HG03439 (cell line): ENCODE results near the gene PDE7B.

Source experiments
- ATAC-seq: cut with Tn5 transposase; IDR thresholded peaks from one replicate; pipeline ENCODE4 v1.9.1; 2021; ENCODE audit warnings: mild to moderate bottlenecking, moderate library complexity; ENCODE audit not compliant: unreplicated experiment

The PDE7B gene

DNA sequence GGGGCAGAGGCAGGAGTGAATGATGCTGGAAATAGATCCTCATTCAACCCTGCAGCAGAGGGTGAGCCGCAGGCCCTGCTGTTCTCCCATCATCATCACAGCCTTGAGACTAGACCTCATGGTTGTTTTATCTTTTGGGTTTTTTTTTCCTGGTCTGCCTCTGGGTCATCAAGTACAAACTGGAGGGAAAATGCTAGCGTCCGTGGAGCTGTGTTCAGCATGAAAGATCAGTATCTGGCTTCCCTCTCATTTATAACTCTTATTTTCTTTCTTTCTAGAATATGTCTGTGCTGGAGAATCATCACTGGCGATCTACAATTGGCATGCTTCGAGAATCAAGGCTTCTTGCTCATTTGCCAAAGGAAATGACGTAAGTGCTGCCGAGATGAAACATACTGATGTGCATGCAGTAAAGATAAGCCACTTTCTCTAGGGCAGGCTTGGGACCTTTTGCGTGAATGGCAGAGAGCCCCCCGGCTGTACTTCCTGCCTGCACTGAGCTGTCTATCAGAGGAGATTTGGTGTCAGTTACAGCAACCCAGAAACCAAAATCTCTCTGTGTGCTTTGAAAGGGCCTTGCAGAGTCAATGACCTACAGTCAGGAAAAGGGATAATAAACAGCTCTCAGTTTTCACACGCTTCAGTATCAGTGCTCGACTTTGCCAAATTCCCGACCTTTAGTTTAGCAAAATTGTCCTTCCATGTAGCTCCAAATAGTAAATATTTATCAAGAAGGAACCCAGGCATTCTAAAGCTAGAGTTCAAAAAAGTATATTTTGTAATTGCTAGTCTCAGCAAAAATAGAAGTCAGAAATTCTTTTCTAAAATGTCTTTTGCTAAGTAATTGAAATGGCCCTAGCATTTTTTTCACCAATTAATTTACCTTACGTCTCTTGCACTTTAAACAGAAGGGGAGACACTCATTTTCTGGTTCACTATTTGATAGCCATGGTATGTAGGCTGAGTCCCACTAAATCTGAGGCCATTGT is 322.3 kb downstream of the PDE7B start:
- no peak for ATAC-seq

DNA sequence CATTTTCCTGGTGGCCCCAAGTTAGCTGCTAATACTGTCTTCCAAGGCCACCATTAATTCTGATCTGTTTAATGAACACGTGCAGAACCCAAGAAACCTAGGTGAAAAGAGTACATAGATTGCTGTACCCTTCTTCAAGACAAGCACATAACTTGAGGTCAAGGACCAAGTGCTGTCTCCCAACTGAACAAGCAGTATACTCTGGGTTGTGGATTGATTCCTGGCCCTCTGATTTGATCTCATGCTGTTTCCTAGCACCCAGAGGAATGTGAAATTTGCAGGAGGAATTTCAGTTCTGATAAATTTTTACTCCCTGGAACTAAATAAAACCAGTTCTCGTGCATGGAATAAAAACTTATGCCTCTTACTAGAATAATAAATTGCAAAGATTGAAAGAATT is 323.0 kb downstream of the PDE7B start:
- no peak for ATAC-seq

DNA sequence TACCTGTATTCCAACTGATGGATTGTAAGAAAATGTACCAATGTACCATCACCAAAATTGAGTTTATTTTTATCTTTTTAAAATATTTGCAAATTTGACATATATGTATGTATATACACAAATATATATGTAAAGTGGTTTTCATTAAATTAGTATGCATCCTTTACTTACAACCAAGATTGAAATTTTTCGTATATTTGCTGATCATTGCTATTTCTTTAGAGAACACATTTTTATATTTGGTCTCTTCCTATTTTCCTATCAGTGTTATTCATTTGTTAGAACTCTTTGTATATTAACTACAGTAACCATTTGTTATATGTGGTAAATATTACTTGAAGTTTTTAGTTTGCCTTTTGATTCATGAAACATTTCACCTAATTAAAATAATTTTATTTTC is 324.4 kb downstream of the PDE7B start:
- no peak for ATAC-seq

DNA sequence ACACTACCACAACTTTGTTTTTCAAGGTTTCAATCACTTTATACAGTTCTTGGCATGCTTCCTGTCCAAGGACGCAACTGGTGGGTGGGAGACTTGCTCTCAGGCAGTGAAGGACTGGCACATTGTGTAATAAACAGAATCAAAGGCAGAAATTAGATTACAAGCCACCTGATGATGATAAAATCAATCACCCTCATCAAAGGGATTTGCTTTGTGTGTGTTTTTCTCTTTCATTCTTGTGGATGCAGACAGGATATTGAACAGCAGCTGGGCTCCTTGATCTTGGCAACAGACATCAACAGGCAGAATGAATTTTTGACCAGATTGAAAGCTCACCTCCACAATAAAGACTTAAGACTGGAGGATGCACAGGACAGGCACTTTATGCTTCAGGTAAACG is 327.2 kb downstream of the PDE7B start:
- no peak for ATAC-seq

DNA sequence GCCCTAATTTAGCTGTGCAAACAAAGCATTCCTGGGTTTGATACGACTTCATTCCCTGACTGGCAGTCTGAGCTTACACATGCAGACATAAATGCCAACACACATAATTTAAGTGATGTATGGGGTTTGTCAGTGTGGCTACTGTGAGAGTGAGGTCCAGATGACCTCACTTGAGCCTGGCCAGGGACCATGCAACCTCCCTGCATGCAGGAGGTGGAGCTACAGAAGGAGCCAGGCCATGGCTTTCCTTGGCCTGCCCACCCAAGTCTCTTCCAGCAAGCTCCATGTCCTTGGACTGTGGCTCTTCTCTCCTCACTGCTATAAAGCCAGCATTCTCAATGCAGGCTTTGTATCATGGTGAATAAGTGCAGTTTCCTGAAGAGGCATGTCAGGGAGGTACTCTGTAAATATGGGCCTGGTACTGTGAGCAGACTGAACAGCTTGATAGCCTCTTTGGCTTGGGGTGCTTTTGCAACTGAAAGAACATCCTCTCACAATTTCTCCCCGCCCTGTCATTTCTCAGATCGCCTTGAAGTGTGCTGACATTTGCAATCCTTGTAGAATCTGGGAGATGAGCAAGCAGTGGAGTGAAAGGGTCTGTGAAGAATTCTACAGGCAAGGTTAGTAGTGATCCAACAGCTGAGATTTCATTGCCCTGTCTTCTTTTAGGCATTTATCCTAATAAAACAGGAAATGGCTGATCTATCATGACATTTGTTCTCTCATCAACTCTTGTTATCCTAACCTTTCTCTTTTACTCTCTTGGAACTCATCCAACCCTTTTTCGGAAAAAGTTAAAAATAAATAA is 329.4 kb downstream of the PDE7B start:
- ATAC-seq = no peak

DNA sequence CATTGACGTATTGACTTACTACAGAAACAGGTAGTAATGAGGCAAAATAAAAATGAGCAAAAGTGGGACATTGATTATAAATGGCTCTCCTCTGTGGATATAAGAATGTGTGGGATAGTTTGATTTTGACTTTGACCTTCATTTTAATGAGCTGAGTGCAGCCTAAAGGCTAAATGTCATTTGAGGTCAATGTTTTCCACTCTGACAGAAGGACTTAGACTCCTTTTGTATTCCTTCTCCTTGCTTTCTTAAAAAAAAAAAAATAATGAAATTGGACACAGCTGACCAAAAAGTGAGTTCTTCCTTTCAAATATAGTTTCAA is 330.0 kb downstream of the PDE7B start:
- no peak for ATAC-seq

DNA sequence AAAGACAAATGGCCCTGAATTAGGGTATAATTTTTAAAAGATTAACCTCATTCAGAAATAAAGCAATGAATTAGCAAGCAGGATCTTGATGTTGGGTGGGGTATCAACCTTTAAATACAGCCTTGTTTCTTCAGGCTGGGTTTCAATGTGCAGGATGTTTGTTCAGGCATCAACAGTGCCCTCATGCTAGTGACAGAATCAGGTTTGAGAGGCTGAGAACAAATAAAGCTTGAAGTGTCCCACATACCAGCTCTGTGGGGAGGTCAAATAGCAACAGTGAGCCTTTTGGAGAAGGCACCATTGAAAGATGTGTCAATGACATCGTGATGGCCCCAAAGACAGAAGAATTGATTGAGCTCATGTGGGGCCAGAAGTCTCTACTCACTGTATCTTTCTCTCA is 330.4 kb downstream of the PDE7B start:
- ATAC-seq = no peak

DNA sequence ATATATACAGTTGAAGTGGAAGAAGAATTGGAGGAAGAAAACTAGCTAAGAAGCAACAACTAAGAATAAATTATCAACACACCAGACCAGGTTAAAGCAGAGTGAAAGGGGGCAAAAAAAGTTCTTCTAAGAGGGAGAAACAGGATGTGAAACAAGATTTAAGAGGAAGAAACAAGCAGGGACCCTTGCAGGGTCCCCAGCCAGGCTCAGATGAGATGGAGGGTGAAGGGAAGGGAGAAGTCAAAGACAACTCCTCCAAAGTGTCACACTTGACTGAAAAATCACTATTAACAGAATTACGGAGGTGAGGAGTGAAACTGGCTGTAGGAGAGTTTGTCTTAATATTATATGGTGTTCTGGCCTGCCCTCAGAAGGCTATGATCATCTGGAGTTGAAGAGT is 333.2 kb downstream of the PDE7B start:
- ATAC-seq = no peak

DNA sequence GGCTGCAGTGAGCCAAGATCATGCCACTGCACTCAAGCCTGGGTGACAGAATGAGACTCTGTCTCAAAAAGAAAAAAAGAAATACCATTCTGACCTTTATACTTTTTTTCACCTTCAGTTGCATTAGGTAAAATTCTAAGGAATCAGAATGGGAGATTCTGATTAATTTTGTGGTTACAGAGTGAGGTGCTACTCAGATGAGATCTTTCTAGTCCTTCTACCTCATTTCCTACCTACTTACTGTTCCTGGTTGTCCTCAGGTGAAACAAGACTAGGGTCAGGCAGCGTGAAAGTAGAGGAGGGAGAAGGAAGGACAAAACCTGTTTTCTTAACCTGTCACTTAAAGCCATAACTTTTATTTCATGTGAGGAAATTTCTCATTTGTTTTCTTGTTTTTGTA is 334.9 kb downstream of the PDE7B start:
- ATAC-seq = no peak

DNA sequence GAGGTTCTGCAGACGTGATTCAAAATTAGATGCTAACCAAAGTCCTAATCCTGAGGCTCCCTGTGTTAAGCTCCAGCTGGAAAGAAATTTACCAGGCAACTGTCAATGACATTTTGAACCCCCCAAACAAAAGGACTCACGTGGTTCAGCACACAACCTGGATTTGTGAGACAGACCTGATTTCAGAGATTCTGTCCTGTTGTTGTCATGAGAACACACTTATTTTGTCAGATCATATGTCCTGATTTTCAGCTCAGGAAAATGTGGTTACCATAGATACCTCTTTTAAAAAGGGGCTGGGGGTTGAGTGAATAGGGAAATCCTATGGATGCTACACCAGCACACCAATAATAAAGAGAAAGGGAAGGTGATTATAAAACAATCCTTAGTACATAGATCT is 337.0 kb downstream of the PDE7B start:
- ATAC-seq = no peak

DNA sequence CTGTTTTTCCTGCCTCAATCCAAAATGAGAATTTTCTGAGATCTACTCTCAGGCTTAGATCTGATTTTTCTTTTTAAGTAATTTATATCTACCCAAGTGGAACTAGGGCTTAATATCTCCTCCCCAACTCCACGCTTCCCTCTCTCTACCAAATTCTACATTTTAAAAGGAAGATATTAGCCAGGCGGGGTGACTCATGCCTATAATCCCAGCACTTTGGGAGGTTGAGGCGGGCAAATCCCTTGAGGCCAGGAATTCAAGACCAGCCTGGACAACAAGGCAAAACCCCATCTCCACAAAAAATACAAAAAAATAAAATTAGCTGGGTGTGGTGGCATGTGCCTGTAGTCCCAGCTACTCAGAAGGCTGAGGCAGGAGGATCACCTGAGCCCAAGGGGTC is 337.6 kb downstream of the PDE7B start:
- ATAC-seq = no peak

DNA sequence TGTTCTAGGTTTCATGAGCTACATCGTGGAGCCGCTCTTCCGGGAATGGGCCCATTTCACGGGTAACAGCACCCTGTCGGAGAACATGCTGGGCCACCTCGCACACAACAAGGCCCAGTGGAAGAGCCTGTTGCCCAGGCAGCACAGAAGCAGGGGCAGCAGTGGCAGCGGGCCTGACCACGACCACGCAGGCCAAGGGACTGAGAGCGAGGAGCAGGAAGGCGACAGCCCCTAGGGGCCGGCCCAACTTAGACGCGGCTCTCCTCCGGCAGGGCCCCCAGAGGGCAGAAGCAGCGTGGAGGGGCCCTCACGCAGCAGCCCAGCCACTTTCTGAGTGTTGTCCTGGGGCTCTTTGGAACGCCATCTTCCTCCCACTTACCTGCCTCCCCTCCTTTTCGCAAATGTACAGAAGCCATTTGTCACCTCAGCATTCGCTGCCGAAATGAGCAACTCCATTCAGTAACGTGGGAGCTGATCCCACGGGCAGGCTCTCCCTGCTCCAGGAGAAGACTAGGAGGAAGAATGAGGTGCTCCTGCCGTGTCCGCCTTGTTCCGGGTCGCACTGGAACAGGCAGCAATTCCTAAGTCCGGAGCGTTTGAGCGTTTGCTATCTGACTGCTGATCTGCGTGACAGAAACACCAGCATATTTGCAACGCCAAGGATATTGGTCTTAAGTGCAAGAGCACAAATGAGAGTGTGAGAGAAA is 340.3 kb downstream of the PDE7B start:
- no peak for ATAC-seq

DNA sequence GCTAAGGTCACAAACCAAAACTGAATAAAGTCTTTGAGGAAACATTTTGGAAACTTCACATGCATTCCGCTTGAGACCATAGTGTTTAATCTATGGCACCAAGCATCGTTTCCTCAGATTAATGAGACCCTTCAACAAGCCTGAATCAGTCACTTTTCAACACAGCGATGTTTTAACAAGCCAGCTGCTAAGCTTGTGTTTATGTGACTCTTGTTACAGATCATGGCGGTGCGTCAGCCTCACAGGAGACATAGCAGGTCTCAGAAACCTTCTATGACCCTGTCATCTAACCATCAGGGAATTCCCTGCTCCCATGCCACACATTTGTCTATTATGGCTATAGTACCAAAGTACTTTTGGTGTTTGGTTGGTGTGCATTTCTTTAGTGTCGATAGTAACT is 341.4 kb downstream of the PDE7B start:
- no peak for ATAC-seq

DNA sequence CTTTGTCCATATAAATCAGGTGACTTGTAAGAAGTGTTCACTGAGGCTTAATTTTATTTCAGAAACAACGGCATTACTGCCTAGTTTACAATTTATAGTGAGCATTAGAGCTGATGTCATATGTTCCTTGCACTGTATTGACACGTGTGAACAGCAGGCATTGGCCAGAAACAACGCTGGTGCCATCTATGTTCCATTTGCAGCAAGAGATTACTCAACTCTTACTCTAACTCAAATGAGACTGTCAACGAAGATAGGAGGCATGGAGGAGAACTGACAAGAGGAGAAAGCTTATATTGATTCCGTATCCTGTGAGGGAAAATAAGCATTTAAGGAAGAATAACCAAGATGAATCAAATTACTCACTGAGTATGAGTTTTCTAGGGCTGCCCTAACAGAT is 350.2 kb downstream of the PDE7B start:
- no peak for ATAC-seq

DNA sequence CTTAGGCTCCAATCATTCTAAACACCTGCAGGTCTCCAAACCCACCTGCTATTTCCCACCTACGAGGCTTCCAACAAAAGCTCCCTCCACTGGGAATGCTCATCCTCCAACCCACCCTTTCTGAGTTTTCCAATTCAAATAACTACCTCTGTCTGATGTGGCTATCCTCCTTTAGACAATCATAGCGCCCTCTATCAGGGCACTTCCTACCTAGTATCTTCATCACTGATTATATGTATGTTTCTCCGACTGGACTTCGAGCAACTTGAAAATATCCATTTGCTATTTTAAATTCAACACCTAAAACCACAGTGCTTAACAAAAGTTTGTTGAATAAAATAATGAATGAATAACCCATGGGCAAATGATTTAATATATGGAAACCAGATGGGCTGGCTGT is 357.3 kb downstream of the PDE7B start:
- ATAC-seq = no peak

DNA sequence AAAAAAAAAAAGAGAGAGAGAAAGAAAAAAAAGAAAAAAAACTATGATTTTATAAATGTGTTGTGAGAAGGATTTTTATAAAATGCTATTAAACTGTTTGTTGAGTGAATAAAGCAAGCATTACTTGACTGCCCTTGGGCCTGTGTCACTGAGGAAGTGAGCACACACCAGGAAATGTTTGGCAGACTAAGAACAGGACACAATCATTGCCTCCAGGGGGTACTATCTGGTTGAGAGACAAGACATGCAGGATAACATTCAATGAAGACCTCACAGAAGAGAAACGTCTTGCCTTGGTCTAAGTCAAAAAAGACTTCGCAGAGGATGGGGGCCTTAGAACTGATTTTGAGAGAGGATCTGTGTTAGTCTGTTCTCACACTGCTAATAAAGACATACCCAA is 358.0 kb downstream of the PDE7B start:
- no peak for ATAC-seq

DNA sequence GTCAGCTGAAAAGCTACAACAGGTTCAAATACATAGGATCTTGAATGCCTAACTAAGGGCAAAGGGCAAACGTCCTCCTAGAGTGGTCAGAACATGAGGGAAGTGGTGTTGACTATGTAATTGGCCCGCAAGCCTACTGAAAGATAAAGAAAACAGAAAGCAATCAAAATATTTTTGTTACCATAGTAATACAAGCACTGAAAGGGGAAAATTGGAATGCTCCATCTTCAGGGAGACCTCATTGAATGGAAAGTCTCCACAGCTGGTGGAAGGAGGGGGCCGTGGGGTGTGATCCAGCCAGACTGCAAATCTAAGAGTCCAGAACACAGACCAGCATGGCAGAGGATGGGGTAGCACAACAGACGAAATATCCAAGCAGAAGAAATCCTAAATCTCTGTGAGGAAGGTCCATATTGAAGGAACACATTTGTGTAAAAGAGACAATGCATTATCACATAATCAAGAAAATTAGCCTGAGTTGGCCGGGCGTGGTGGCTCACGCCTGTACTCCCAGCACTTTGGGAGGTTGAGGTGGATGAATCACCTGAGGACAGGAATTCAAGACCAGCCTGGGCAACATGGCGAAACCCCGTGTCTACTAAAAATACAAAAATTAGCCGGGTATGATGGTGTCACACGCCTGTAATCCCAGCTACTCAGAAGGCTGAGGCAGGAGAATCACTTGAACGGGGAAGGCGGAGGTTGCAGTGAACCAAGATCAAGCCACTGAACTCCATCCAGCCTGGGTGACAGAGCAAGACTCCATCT is 359.1 kb downstream of the PDE7B start:
- ATAC-seq = no peak

DNA sequence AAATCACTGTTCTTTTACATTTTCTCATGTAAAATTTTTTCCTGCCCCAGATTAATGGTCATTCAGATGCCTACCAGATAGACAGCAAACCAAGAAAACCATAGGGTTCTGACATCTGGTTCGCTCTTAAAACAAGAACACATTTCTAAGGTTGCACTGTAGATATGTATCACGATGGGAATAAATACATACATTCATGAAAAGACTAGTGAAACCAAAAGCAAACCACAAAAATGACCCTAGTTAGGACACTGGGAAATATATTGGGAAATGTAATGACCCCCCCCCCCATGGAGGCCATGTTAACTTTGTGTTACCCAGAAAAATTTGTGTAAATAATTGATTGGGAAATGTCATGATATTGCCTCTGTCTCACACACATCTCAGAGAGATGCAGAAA is 361.1 kb downstream of the PDE7B start:
- ATAC-seq = no peak

DNA sequence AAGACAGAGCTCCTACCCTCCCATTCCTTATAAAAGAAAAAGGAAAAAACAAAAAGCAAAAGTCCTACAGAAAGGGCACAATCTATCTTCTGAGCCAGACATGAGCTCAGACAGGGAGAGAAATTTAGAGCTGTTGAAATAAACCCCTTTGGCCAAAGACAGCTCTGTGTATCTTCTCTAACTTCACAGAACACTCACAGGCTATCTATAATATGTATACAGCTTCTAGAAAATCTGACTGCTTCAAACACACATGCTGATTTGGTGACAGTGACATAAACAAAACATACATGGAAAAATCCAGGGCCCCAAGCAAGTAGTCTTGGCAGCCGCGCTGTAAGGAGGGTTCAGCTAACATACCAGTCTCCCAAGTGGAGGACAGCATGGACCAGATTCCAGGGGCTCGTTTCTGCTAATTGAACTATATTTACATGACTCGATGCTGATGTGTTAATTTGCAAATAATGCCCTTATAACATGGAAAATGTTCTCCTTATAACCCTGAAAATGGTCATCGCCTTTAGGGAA is 361.6 kb downstream of the PDE7B start:
- ATAC-seq = no peak

DNA sequence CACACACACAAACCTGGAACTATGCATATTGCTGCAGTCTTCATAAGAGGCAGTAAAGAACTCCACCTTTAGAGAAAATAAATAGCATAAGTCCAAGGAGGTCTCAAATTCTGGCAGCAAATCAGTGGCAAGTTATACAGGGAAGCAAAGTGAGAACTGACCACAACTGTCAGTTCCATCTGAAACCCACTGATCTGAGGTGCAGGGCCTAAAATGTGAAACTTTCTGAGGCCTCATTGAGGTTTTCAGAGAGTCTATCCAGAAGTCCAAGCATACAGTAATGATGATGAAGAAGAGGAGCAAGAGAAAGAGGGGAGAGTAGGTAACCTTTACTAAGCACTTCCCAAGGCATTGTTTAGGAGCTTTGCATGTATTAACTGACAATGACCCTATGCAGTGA is 362.4 kb downstream of the PDE7B start:
- ATAC-seq = no peak
